Right lobe of liver (tissue), 6 donors: Measurements from ENCODE around the gene SPDYC. TPM values are rescaled to one million over a fixed set of nuclear protein-coding genes. Genes with fewer than 3 reads are reported as not detected.

Experiments
- ATAC-seq, 4 donors: fragments of 200-7000 bp; cut with Tn5 transposase; one replicate each; pipeline ENCODE4 v1.9.1; 2020; ENCODE audit warnings: mild to moderate bottlenecking in 4 of 4, moderate library complexity in 4 of 4
- DNase-seq, 3 donors: peaks; one replicate each; pipeline ENCODE4 v3.0.0-alpha.2; 2020
- H3K27ac ChIP-seq, 3 donors: fragments of 200-600 bp; one replicate each; pipeline ENCODE4 v1.8.0; 2022
- H3K27me3 ChIP-seq, 2 donors: fragments of 200-600 bp; one replicate each; pipeline ENCODE4 v1.8.0; 2022
- H3K36me3 ChIP-seq, 4 donors: fragments of 200-600 bp; sonication (generic) in 1 of 4; one replicate each; pipeline versions ENCODE4 v1.5.1 to v1.8.0; 2017 to 2022; ENCODE audit warnings: control low read depth in 1 of 4
- H3K4me1 ChIP-seq, 4 donors: fragments of 200-600 bp; sonication (generic) in 1 of 4; one replicate each; pipeline versions ENCODE4 v1.5.1 to v1.8.0; 2017 to 2022; ENCODE audit warnings: control low read depth in 1 of 4
- H3K4me3 ChIP-seq, 3 donors: fragments of 200-600 bp; one replicate each; pipeline ENCODE4 v1.8.0; 2022
- H3K9me3 ChIP-seq, 4 donors: fragments of 200-600 bp; sonication (generic) in 1 of 4; one replicate each; pipeline versions ENCODE4 v1.5.1 to v1.8.0; 2017 to 2022; ENCODE audit warnings: control low read depth in 1 of 4
- CTCF ChIP-seq, 4 donors: fragments of 200-600 bp in 3 of 4; fragments of 450-650 bp in 1 of 4; IDR thresholded peaks; one replicate each; pipeline versions ENCODE4 v1.5.1 to v1.8.0; 2016 to 2022; ENCODE audit warnings: antibody characterized with exemption in 4 of 4, mild to moderate bottlenecking in 2 of 4
- POLR2A ChIP-seq: fragments of 450-650 bp; IDR thresholded peaks from one replicate; pipeline ENCODE4 v1.6.1; 2017; ENCODE audit warnings: antibody characterized with exemption, mild to moderate bottlenecking
- WGBS: methylation state at CpG from one replicate; pipeline ENCODE4 v1.1.6; 2018; ENCODE audit warnings: low coverage, low lambda C conversion rate; ENCODE audit not compliant: insufficient coverage; ENCODE audit errors: missing lambda C conversion rate; 5-methylcytosine and 5-hydroxymethylcytosine counted together
- intact Hi-C, 2 donors: fragments of 100-400 bp; cut with DNase I; formaldehyde crosslinking; loops; one replicate each; pipeline versions ENCODE4 v1.11.2 to v1.14.1; 2022
- total RNA-seq, 6 experiments: library from RNA; depleted of rRNA in 2 of 6; stranded (reverse); fragments of >200 nt in 2 of 6; fragmentation: NEBNext Ultra II Directional in 3 of 6; extraction: Animal tissue kit (Norgen Biotek cat#: 25700) in 3 of 6; gene quantifications; one replicate each; pipeline versions ENCODE4 v1.1.0 to v1.2.4, GENCODE V29; 2016 to 2023
- donor health status: DM: no; HTN: yes; CAD: no.
- donor health status: DM: no; HTN: no; CAD: no.
- donor health status: DM: no; HTN: no; CAD: no.
- donor health status: DM: no; HTN: yes; CAD: no.
- donor health status: DM: no; HTN: yes; CAD: no.

SPDYC gene
- total RNA-seq, 6 experiments from 2014 or later = 0.49 to 1.8 (median 0.87) TPM; not detected in 2

- 91% methylated on average over 4 of the region's 5 CpGs for WGBS
- H3K27ac ChIP-seq = no peak overlapping the region
- H3K36me3 ChIP-seq = peaks cover 12 to 64% (median 25%) of the 10 kb centered on the region in 4 donors
- TF ChIP-seq POLR2A (no peak), CTCF (IDR thresholded peaks at IDR 0.05) (no peak)
- no peaks in the 10 kb centered on the region for H3K27me3 ChIP-seq
- intact Hi-C loops = loop anchor here (5.0 to 10.0 kb wide), 2 partner anchors 58 to 60 kb away; partner anchors contain the start of gene CAPN1 (in 2 of the 2)
- H3K4me1 ChIP-seq = peaks cover 0 to 11% (median 4%) of the 10 kb centered on the region in 4 donors
- H3K9me3 ChIP-seq = no peaks in the 10 kb centered on the region
- no peak for ATAC-seq
- no peak overlapping the region for H3K4me3 ChIP-seq
- DNase-seq = peak in 1 of 3 donors; percentile 10
These were observed 45.4 kb upstream of the SPDYC start for GRCh38 chr11:65124480-65125196.

GRCh38 chr11:65125197-65126056, 44.6 kb upstream of the SPDYC start:
- intact Hi-C loops = loop anchor here in 1 of 2 donors (10.0 kb wide), 1 partner anchor 59 kb away; the partner anchor contains the start of gene CAPN1
- DNase-seq = peak in 1 of 3 donors; percentile 31
- no peak for TF ChIP-seq POLR2A
- no peak for TF ChIP-seq CTCF (IDR thresholded peaks at IDR 0.05)

GRCh38 chr11:65126624-65127274, 43.3 kb upstream of the SPDYC start:
- intact Hi-C loops = loop anchor here in 1 of 2 donors (10.0 kb wide), 1 partner anchor 58 kb away; the partner anchor contains the start of gene CAPN1

More at GRCh38 chr11:65125197-65126056, 44.6 kb upstream of the SPDYC start:
- Histone ChIP-seq H3K4me3 (no peak overlapping the region), H3K4me1 (peaks cover 0 to 11% (median 4%) of the 10 kb centered on the region in 4 donors), H3K27ac (no peak overlapping the region), H3K36me3 (peaks cover 9 to 64% (median 25%) of the 10 kb centered on the region in 4 donors), H3K9me3 (no peaks in the 10 kb centered on the region), H3K27me3 (no peaks in the 10 kb centered on the region)
- no peak for ATAC-seq
- 81% methylated on average over 9 of the region's 12 CpGs for WGBS

More at GRCh38 chr11:65126624-65127274, 43.3 kb upstream of the SPDYC start:
- Histone ChIP-seq H3K36me3 (peaks cover 11 to 70% (median 28%) of the 10 kb centered on the region in 4 donors), H3K27ac (no peak overlapping the region), H3K4me1 (peaks cover 0 to 6% (median 0%) of the 10 kb centered on the region in 4 donors), H3K9me3 (no peaks in the 10 kb centered on the region), H3K4me3 (no peak overlapping the region), H3K27me3 (no peaks in the 10 kb centered on the region)
- no peak for TF ChIP-seq POLR2A
- no peak for TF ChIP-seq CTCF (IDR thresholded peaks at IDR 0.05)
- ATAC-seq (no peak), DNase-seq (peak in 1 of 3 donors; percentile 21)
- WGBS = 56% methylated on average over 6 of the region's 6 CpGs
